Measurements from ENCODE around the gene GAREM1. TPM values are rescaled to one million over a fixed set of nuclear protein-coding genes. Genes with fewer than 3 reads are reported as not detected.

Gene GAREM1
- total and polyA plus RNA-seq, 4 donors, result 1.5 to 7.5 (median 2.0) TPM

GRCh38 chr18:32509111-32509510, 38.4 kb upstream of the GAREM1 start:
- H3K9ac ChIP-seq (ENCODE audit: low read depth in 1 of 2, low read length in 2 of 2), result no peak overlapping the region
- WGBS, result 85% methylated on average over 3 of the region's 3 CpGs
- H3K27me3 ChIP-seq (ENCODE audit: control insufficient read depth in 4 of 4, insufficient read depth in 4 of 4, low read length in 3 of 4), result no peaks in the 10 kb centered on the region
- TF ChIP-seq HNF4G (IDR thresholded peaks at IDR 0.05), result no peak
- TF ChIP-seq MAX (IDR thresholded peaks at IDR 0.05), result no peak
- no peak for TF ChIP-seq GABPA (IDR thresholded peaks at IDR 0.05 in 1 of 2, conservative IDR thresholded peaks at IDR 0.05 in 1 of 2)
- H3K36me3 ChIP-seq (ENCODE audit: control insufficient read depth in 4 of 4, insufficient read depth in 3 of 4, low read depth in 1 of 4, low read length in 3 of 4), result no peaks in the 10 kb centered on the region
- no peaks in the 10 kb centered on the region for H3K9me3 ChIP-seq (ENCODE audit: control insufficient read depth in 4 of 4, low read length in 3 of 4)
- H3K4me3 ChIP-seq (ENCODE audit: low read depth in 1 of 3, low read length in 3 of 3), result no peak overlapping the region
- H3K4me1 ChIP-seq (ENCODE audit: control insufficient read depth in 4 of 4, insufficient read depth in 4 of 4, low read length in 3 of 4), result no peaks in the 10 kb centered on the region
- no peak for DNase-seq (ENCODE audit: low spot score)
- H3K27ac ChIP-seq (ENCODE audit: low read depth in 1 of 2, low read length in 2 of 2), result no peak overlapping the region

- Histone ChIP-seq H3K27ac (ENCODE audit: low read depth in 1 of 2, low read length in 2 of 2) (no peak overlapping the region), H3K27me3 (ENCODE audit: control insufficient read depth in 4 of 4, insufficient read depth in 4 of 4, low read length in 3 of 4) (no peaks in the 10 kb centered on the region), H3K4me1 (ENCODE audit: control insufficient read depth in 4 of 4, insufficient read depth in 4 of 4, low read length in 3 of 4) (no peaks in the 10 kb centered on the region), H3K4me3 (ENCODE audit: low read depth in 1 of 3, low read length in 3 of 3) (no peak overlapping the region), H3K9me3 (ENCODE audit: control insufficient read depth in 4 of 4, low read length in 3 of 4) (no peaks in the 10 kb centered on the region), H3K36me3 (ENCODE audit: control insufficient read depth in 4 of 4, insufficient read depth in 3 of 4, low read depth in 1 of 4, low read length in 3 of 4) (no peaks in the 10 kb centered on the region), H3K9ac (ENCODE audit: low read depth in 1 of 2, low read length in 2 of 2) (no peak overlapping the region)
- no peak for TF ChIP-seq NR2F2 (IDR thresholded peaks at IDR 0.05)
- TF ChIP-seq TAF1 (conservative IDR thresholded peaks at IDR 0.05), result no peak
- TF ChIP-seq RXRA (IDR thresholded peaks at IDR 0.05), result no peak
- no peak for TF ChIP-seq HNF4A (conservative IDR thresholded peaks at IDR 0.05)
- TF ChIP-seq YY1 (IDR thresholded peaks at IDR 0.05), result no peak
- no peak for TF ChIP-seq REST (IDR thresholded peaks at IDR 0.05)
- no peak for TF ChIP-seq EGR1 (IDR thresholded peaks at IDR 0.05; ENCODE audit: low read depth in 2 of 2)
- 68% methylated on average over 1 of the region's 1 CpG for WGBS
- no peak for DNase-seq (ENCODE audit: low spot score)
Observed at GRCh38 chr18:32507093-32507492, 36.4 kb upstream of the GAREM1 start.

- 90% methylated on average over 4 of the region's 4 CpGs for WGBS
- no peak for DNase-seq (ENCODE audit: low spot score)
- Histone ChIP-seq H3K36me3 (ENCODE audit: control insufficient read depth in 4 of 4, insufficient read depth in 3 of 4, low read depth in 1 of 4, low read length in 3 of 4) (no peaks in the 10 kb centered on the region), H3K27ac (ENCODE audit: low read depth in 1 of 2, low read length in 2 of 2) (no peak overlapping the region), H3K9ac (ENCODE audit: low read depth in 1 of 2, low read length in 2 of 2) (no peak overlapping the region), H3K4me3 (ENCODE audit: low read depth in 1 of 3, low read length in 3 of 3) (no peak overlapping the region), H3K27me3 (ENCODE audit: control insufficient read depth in 4 of 4, insufficient read depth in 4 of 4, low read length in 3 of 4) (no peaks in the 10 kb centered on the region), H3K9me3 (ENCODE audit: control insufficient read depth in 4 of 4, low read length in 3 of 4) (peaks cover 0 to 2% (median under 1%) of the 10 kb centered on the region in 4 donors), H3K4me1 (ENCODE audit: control insufficient read depth in 4 of 4, insufficient read depth in 4 of 4, low read length in 3 of 4) (no peaks in the 10 kb centered on the region)
- TF ChIP-seq GABPA (IDR thresholded peaks at IDR 0.05 in 1 of 2, conservative IDR thresholded peaks at IDR 0.05 in 1 of 2) (no peak), FOXA1 (IDR thresholded peaks at IDR 0.05) (no peak), RXRA (IDR thresholded peaks at IDR 0.05) (no peak), CTCF (IDR thresholded peaks at IDR 0.05; ENCODE audit: low read depth, low read length, missing input control) (no peak), FOXA2 (IDR thresholded peaks at IDR 0.05) (no peak), RAD21 (IDR thresholded peaks at IDR 0.05) (no peak), NR2F2 (IDR thresholded peaks at IDR 0.05) (no peak), TAF1 (conservative IDR thresholded peaks at IDR 0.05) (no peak), HNF4G (IDR thresholded peaks at IDR 0.05) (no peak), HNF4A (conservative IDR thresholded peaks at IDR 0.05) (no peak), EGR1 (IDR thresholded peaks at IDR 0.05; ENCODE audit: low read depth in 2 of 2) (no peak), JUND (IDR thresholded peaks at IDR 0.05) (no peak), YY1 (IDR thresholded peaks at IDR 0.05) (no peak), REST (IDR thresholded peaks at IDR 0.05) (no peak), SP1 (IDR thresholded peaks at IDR 0.05) (no peak), ZBTB33 (IDR thresholded peaks at IDR 0.05) (no peak)
Observed at GRCh38 chr18:32502014-32502413, 31.3 kb upstream of the GAREM1 start.
